Mesothelial cell of epicardium (in vitro differentiated cells): ENCODE results near the gene GNB1. TPM values are rescaled to one million over a fixed set of nuclear protein-coding genes. Genes with fewer than 3 reads are reported as not detected.

Source experiments
- DNase-seq, 2 experiments: peaks; one replicate each; pipeline ENCODE4 v3.0.0; 2021; ENCODE audit warnings: low spot score in 2 of 2; ENCODE audit not compliant: unreplicated experiment in 2 of 2
- H3K27ac Mint-ChIP-seq: 2 replicates; pipeline ENCODE4 v1.8.0; 2021; ENCODE audit warnings: mixed read lengths
- H3K27me3 Mint-ChIP-seq: 2 replicates; pipeline ENCODE4 v1.8.0; 2021; ENCODE audit warnings: low read depth, mixed read lengths
- H3K36me3 Mint-ChIP-seq: 2 replicates; pipeline ENCODE4 v1.8.0; 2021; ENCODE audit warnings: mixed read lengths
- H3K4me1 Mint-ChIP-seq: 2 replicates; pipeline ENCODE4 v1.8.0; 2021; ENCODE audit warnings: mixed read lengths
- H3K4me3 Mint-ChIP-seq: 2 replicates; pipeline ENCODE4 v1.8.0; 2021; ENCODE audit warnings: mild to moderate bottlenecking, moderate library complexity, mixed read lengths
- H3K9me3 Mint-ChIP-seq: 2 replicates; pipeline ENCODE4 v1.8.0; 2021; ENCODE audit warnings: mixed read lengths
- CTCF ChIP-seq: fragments of 200-600 bp; sonication (generic); IDR thresholded peaks from one replicate; pipeline ENCODE4 v1.5.0; 2021; ENCODE audit warnings: antibody characterized with exemption; ENCODE audit not compliant: unreplicated experiment
- total RNA-seq: library from RNA; stranded (reverse); gene quantifications from 3 replicates; pipeline ENCODE4 v1.2.1, GENCODE V29; 2021

The GNB1 gene
- total RNA-seq, 1 donor from 2014 or later = 272 TPM

DNA sequence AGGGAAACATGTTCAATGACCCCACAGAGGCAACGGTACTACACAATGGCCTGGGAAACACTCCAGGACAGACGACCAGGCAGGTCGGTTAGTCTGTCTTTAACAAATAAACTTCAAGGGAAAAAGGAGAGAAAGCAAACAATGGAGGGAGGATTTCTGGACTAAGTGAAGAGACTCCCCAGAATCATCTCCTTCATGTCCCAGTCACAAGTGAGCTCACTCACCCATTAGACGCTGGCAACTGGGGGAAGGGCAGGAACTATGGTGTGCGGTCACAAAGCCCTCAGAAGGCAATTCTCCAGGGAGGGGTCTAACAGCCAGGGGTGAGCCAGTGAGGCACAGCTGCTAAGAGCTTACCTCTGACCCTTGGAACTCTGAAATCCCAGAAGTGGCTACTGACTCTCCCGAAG lies 57.0 kb downstream of the GNB1 start:
- Mint-ChIP-seq H3K4me1 (no peaks in the 10 kb centered on the region), H3K36me3 (peaks cover 34% of the 10 kb centered on the region), H3K9me3 (no peaks in the 10 kb centered on the region), H3K4me3 (no peak overlapping the region), H3K27me3 (no peaks in the 10 kb centered on the region), H3K27ac (peak overlapping the region; percentile 67)
- no peak for DNase-seq
- TF ChIP-seq CTCF = no peak

- no peak overlapping the region for H3K4me3 Mint-ChIP-seq
- no peak for TF ChIP-seq CTCF
- no peaks in the 10 kb centered on the region for H3K27me3 Mint-ChIP-seq
- DNase-seq = no peak
- no peaks in the 10 kb centered on the region for H3K4me1 Mint-ChIP-seq
- peak overlapping the region; percentile 3 for H3K27ac Mint-ChIP-seq
- H3K9me3 Mint-ChIP-seq = no peaks in the 10 kb centered on the region
- H3K36me3 Mint-ChIP-seq = peaks cover 30% of the 10 kb centered on the region
These were observed 57.4 kb downstream of the GNB1 start for GRCh38 chr1:1833456-1833855.

DNA sequence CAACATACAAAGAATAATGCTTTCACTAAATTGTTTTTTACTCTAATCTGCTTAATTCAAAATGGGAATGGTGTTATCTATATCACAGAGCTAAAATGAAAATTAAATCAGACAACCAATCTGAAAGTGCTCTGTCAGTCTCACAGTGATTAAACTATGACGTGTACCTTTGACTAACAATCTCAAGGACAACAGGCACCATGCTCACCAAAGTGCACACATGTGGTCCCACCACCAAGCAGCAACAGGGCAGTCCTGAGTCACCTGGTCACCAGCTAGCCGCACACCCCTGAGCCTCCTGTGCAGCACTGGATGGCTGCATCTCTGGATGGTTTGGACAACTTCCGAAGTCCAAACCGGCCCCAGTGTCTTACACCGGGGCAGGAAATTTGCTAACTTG lies 58.1 kb downstream of the GNB1 start:
- no peak for TF ChIP-seq CTCF
- no peak for DNase-seq
- no peaks in the 10 kb centered on the region for H3K9me3 Mint-ChIP-seq
- peaks cover 31% of the 10 kb centered on the region for H3K36me3 Mint-ChIP-seq
- H3K27ac Mint-ChIP-seq = peak overlapping the region; percentile 3
- peaks cover 1% of the 10 kb centered on the region for H3K4me1 Mint-ChIP-seq
- no peaks in the 10 kb centered on the region for H3K27me3 Mint-ChIP-seq
- H3K4me3 Mint-ChIP-seq = no peak overlapping the region

GRCh38 chr1:1832166-1832565 lies 58.7 kb downstream of the GNB1 start:
- Mint-ChIP-seq H3K36me3 (peaks cover 30% of the 10 kb centered on the region), H3K27me3 (no peaks in the 10 kb centered on the region), H3K9me3 (no peaks in the 10 kb centered on the region), H3K4me3 (no peak overlapping the region), H3K27ac (peak overlapping the region; percentile 78), H3K4me1 (peaks cover 3% of the 10 kb centered on the region)
- no peak for DNase-seq
- no peak for TF ChIP-seq CTCF

DNA sequence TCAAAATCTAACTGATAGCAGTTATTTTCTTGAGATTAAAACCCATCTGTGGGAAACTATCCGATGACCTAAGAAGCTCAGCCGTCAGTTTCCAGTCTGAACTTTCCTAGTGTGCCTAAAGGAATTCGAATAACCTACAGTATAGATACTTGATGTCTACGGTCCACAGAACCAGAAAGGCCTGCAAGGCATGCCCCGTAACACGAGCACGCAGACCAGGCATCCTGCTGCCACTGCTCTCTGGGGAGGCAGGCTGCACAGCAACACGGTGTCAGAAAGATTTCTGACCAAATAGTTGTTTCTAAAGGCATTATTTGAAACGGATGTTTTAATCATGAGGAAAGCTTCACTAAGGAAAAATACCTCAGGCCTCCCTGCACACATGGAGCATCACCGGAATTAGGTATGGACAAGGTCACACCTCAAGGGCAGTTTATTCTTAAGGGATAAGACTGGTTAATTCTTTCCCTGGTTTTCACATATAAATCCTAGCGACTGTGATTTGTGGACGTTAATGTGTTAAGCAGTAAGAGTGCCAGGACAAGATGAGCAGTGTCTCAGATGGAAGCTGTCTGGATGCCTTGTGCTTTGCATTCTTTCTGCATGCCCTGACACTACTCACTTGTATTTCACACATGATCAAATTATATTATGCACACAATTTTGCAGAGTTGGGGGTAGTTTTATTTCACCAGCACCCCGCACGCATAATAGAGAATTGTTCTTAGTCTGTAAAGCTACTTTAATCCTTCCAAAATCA lies 63.6 kb downstream of the GNB1 start:
- Mint-ChIP-seq H3K27ac (peak overlapping the region; percentile 36), H3K4me1 (peaks cover 7% of the 10 kb centered on the region), H3K36me3 (peaks cover 23% of the 10 kb centered on the region), H3K27me3 (no peaks in the 10 kb centered on the region), H3K4me3 (no peak overlapping the region), H3K9me3 (no peaks in the 10 kb centered on the region)
- no peak for TF ChIP-seq CTCF
- no peak for DNase-seq
